HFF-Myc (cell line): ENCODE results near the gene PTPRT.

Experiments used
- DNase-seq: peaks from one replicate; pipeline ENCODE4 v3.0.0-alpha.2; 2011; ENCODE audit warnings: low read depth; ENCODE audit errors: extremely low read depth
- H3K4me3 ChIP-seq: replicated peaks from 2 replicates; pipeline ENCODE4 v1.5.1; 2011; ENCODE audit warnings: low read depth, mild to moderate bottlenecking, control low read depth, low read length
- TF ChIP-seq, protein P1 (sequence below): IDR thresholded peaks from 2 replicates; pipeline ENCODE4 v1.5.1; 2012; ENCODE audit warnings: mild to moderate bottlenecking, low read depth, low read length, control low read depth; ENCODE audit errors: missing control alignments

The PTPRT gene

DNA sequence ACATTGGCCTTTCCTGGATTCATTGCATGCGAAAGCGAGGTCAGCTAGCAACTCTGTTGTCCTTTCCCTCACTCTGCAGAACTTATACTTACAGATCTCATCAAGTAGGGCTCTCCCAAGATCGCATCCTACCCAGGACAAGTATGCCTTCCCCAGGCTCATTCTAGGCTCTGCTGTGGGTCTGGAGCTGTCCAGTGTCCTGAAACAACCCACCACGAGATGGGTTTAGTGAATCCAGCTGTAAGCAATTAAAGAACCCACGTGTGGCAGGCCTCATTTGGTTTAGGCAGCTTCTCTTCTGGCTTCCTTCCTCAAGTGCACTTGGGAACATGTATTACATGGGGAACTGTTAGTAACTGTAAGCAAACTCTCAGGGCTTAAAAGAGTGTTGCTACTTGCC lies 1165.1 kb downstream of the PTPRT start:
- DNase-seq: no peak
- TF ChIP-seq, protein P1, sequence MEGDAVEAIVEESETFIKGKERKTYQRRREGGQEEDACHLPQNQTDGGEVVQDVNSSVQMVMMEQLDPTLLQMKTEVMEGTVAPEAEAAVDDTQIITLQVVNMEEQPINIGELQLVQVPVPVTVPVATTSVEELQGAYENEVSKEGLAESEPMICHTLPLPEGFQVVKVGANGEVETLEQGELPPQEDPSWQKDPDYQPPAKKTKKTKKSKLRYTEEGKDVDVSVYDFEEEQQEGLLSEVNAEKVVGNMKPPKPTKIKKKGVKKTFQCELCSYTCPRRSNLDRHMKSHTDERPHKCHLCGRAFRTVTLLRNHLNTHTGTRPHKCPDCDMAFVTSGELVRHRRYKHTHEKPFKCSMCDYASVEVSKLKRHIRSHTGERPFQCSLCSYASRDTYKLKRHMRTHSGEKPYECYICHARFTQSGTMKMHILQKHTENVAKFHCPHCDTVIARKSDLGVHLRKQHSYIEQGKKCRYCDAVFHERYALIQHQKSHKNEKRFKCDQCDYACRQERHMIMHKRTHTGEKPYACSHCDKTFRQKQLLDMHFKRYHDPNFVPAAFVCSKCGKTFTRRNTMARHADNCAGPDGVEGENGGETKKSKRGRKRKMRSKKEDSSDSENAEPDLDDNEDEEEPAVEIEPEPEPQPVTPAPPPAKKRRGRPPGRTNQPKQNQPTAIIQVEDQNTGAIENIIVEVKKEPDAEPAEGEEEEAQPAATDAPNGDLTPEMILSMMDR: no peak
- no peak overlapping the region for H3K4me3 ChIP-seq
